Uterus (tissue), 4 donors: Measurements from ENCODE around the gene MXRA8. TPM values are rescaled to one million over a fixed set of nuclear protein-coding genes. Genes with fewer than 3 reads are reported as not detected.

ENCODE experiments used
- DNase-seq, 2 donors: peaks; one replicate each; pipeline ENCODE4 v3.0.0-alpha.2; 2019 to 2020
- H3K27ac ChIP-seq, 2 donors: fragments of 200-600 bp; sonication (generic); 1 replicate in 1 of 2; 2 replicates in 1 of 2; pipeline ENCODE4 v1.5.1; 2016 to 2018
- H3K27me3 ChIP-seq, 2 donors: fragments of 200-600 bp; sonication (generic); one replicate each; pipeline ENCODE4 v1.5.1; 2018 to 2019; ENCODE audit warnings: control low read depth in 1 of 2
- H3K36me3 ChIP-seq, 2 donors: fragments of 200-600 bp; sonication (generic); one replicate each; pipeline ENCODE4 v1.5.1; 2019; ENCODE audit warnings: control low read depth in 1 of 2
- H3K4me1 ChIP-seq, 2 donors: fragments of 200-600 bp; sonication (generic); one replicate each; pipeline ENCODE4 v1.5.1; 2018 to 2019; ENCODE audit warnings: control low read depth in 1 of 2
- H3K4me3 ChIP-seq, 2 donors: fragments of 200-600 bp; sonication (generic); 1 replicate in 1 of 2; 2 replicates in 1 of 2; pipeline ENCODE4 v1.5.1; 2018 to 2019; ENCODE audit warnings: mild to moderate bottlenecking in 1 of 2
- H3K9me3 ChIP-seq, 2 donors: fragments of 200-600 bp; sonication (generic); one replicate each; pipeline ENCODE4 v1.5.1; 2019; ENCODE audit warnings: control low read depth in 1 of 2
- POLR2A ChIP-seq, 2 donors: fragments of 450-650 bp; IDR thresholded peaks; one replicate each; pipeline ENCODE4 v1.6.1; 2016; ENCODE audit warnings: antibody characterized with exemption in 2 of 2, mild to moderate bottlenecking in 1 of 2, moderate library complexity in 1 of 2
- intact Hi-C: fragments of 100-400 bp; cut with DNase I; formaldehyde crosslinking; loops from one replicate; pipeline ENCODE4 v1.15.1; 2023; ENCODE audit warnings: low total_unique reads
- total RNA-seq, 4 donors: library from RNA; depleted of rRNA in 3 of 4; stranded (reverse); fragments of >200 nt in 3 of 4; gene quantifications; one replicate each; pipeline versions ENCODE4 v1.1.0 to v1.2.4, GENCODE V29; 2014 to 2023
- TF ChIP-seq, protein P1 (sequence below), 4 experiments: fragments of 200-600 bp in 2 of 4; fragments of 450-650 bp in 2 of 4; sonication (generic) in 2 of 4; IDR thresholded peaks; one replicate each; pipeline ENCODE4 v1.5.1; 2016 to 2019; ENCODE audit warnings: antibody characterized with exemption in 4 of 4, mild to moderate bottlenecking in 2 of 4, moderate library complexity in 1 of 4
- donor health status: DM: yes; HTN: yes; CAD: no.

MXRA8 gene
- total RNA-seq, 4 donors from 2014 or later: 86.1 to 143 (median 117) TPM

DNA sequence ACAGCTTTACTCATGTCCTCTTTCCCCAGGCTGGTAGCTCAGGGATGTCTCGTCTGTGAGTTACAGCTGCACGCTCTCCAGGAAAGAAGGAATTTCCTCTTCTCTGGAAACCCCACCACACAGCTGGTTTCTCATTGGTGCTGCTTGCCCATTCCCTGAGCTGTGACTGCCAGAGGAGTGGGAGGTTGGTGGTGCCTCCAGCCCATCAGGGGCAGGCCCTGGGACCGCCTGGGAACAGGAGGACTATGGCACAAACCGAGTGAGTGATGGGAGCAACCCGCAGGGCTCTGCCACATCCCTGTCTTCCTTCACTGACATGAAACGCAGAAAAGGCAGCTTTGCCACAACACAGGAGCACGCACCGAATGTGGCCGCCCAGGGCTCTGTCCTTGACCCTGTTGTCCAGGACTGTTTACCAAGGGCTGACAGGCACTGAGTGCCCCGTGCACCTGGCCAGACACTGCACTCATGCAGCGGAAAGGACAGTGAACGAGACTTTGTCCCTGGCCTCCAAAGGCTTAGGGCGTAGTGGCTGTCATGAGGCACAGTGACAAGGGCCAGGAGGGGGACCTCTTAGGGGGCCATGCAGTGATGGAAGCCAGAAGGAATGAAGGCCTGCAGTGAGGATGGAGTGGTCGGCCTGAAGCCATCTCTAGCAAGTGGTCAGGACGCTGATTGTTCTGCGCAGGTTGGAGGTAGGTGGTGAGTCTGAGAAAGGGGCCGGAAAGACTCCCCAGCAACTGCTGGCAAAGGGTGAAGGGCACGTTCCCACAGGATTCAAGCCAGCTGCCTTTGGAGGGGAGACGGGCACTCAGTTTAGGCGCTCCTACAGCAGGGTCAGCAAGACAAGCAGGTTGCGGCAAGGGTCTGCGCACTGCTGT lies 42.5 kb upstream of the MXRA8 start:
- no peak overlapping the region for H3K27ac ChIP-seq
- peaks cover 11 to 25% of the 10 kb centered on the region in 2 donors for H3K4me1 ChIP-seq
- no peak overlapping the region for H3K4me3 ChIP-seq
- intact Hi-C loops: no loop called here
- DNase-seq: no peak
- H3K27me3 ChIP-seq: no peaks in the 10 kb centered on the region
- H3K36me3 ChIP-seq: no peaks in the 10 kb centered on the region
- TF ChIP-seq, protein P1, sequence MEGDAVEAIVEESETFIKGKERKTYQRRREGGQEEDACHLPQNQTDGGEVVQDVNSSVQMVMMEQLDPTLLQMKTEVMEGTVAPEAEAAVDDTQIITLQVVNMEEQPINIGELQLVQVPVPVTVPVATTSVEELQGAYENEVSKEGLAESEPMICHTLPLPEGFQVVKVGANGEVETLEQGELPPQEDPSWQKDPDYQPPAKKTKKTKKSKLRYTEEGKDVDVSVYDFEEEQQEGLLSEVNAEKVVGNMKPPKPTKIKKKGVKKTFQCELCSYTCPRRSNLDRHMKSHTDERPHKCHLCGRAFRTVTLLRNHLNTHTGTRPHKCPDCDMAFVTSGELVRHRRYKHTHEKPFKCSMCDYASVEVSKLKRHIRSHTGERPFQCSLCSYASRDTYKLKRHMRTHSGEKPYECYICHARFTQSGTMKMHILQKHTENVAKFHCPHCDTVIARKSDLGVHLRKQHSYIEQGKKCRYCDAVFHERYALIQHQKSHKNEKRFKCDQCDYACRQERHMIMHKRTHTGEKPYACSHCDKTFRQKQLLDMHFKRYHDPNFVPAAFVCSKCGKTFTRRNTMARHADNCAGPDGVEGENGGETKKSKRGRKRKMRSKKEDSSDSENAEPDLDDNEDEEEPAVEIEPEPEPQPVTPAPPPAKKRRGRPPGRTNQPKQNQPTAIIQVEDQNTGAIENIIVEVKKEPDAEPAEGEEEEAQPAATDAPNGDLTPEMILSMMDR (IDR thresholded peaks at IDR 0.05): no peak
- no peak for TF ChIP-seq POLR2A (IDR thresholded peaks at IDR 0.05)
- H3K9me3 ChIP-seq: no peaks in the 10 kb centered on the region

DNA sequence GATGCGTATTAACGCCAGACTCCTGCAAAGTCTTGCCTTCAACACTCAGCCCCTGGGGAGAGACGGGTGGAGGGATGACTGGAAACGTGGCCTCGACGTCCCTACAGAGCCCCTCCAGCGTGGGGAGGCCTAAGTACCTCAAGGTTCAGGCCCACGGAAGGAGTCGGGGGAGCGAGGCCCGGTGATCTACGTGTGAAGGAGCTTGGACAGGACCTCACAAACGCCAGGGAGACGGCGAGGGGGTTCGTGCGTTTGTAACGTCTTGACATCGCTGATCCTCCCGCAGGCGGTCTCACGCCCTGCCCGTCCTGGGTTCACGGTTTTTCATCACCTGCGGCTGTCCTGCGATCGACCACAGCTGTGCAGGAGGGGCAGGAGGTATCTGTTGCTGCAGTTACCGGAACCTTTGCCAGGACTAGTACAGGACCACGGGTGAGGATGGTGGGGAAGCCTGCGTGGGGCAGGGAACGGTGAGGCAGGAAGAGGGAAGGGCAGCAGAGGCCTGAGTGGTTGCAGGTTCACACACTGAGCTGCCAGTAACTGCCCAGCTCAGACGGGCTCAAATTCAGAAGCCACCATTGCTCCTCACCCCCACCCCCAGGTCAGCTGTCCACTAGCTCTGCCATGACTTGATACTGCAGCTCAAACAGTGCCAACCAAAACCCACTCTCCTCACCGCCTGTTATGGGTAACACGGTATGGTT lies 41.7 kb upstream of the MXRA8 start:
- TF ChIP-seq POLR2A (IDR thresholded peaks at IDR 0.05): no peak
- TF ChIP-seq, protein P1 (IDR thresholded peaks at IDR 0.05): no peak
- intact Hi-C loops: no loop called here
- Histone ChIP-seq H3K9me3 (no peaks in the 10 kb centered on the region), H3K27me3 (no peaks in the 10 kb centered on the region), H3K36me3 (no peaks in the 10 kb centered on the region), H3K27ac (peak overlapping the region; percentile 75 to 85), H3K4me1 (peaks cover 6 to 18% of the 10 kb centered on the region in 2 donors), H3K4me3 (peak overlapping the region; percentile 94 to 97)
- no peak for DNase-seq

DNA sequence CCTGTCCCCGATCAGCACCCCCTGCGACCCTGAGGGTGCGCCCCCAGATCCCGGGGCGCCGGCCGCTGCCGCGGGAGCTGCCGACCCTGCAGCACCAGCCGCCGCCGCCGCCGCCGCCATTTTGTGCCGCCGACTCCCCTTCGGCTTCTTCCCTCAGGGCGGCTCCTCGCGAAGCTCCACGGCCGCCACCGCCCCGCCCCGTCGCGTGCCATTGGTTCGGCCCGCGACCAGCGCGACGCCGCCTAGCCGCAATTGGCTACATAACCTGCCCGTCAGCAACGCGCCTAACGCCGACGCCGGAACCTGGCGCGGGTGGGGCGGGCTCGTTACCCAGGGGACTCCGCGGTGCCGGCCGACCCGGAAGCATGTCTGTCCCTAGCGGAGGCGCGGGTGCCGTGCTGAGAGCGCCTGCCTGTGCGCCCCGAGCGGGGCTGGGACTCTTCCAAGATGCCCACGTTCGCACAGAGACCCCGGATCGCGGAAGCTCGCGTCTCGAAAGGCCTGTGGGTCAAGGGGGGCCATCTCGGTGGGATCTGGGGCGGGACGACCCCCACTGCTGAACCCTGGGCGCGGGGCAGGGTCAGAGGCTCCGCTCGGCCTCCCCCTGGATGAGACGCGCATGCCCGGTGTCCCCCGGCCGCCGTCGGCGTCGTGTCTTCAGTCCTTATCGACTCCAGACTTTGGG lies 41.0 kb upstream of the MXRA8 start, which contains the start of gene CCNL2:
CCNL2 (minus strand) TSS at position 149 of the 685 bp plus-strand sequence; CDS start at position 120, 29 bp downstream.
- Histone ChIP-seq H3K9me3 (no peaks in the 10 kb centered on the region), H3K27ac (peak within 1 kb of the TSS; percentile 75 to 85), H3K27me3 (no peaks in the 10 kb centered on the region), H3K36me3 (no peaks in the 10 kb centered on the region), H3K4me3 (peak within 1 kb of the TSS; percentile 94 to 97), H3K4me1 (peaks cover 6 to 18% of the 10 kb centered on the region in 2 donors)
- TF ChIP-seq, protein P1 (IDR thresholded peaks at IDR 0.05): peak; percentile 53 to 89 (median 75)
- peak; percentile 6 to 59 for TF ChIP-seq POLR2A (IDR thresholded peaks at IDR 0.05)
- intact Hi-C loops: no loop called here
- DNase-seq: peak; percentile 97 to 99

DNA sequence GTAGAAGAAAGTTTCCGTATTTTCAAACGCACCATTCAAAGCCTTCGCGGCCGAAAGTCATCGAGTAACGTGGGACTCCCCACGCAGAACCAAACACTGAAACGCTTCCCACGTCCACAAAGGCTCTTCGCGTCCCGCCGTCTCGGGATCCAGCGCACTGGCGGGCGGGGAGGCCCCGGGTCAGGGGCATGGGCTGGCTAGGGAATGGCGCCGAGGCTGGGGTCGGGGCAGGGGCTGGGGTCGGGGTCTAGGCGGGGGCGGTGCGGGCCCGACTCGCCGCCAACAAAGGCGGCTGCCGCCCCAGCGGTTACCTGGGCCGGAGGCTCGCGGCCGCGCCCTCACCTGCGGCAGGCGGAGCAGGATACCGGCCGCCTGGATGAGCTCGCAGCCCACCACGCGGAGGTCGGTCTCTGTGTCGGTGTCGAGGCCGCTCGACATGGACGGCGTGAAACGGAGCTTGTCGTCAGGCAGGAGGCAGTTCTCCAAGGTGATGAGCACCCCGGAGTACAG lies 40.4 kb upstream of the MXRA8 start:
- TF ChIP-seq POLR2A (IDR thresholded peaks at IDR 0.05): no peak
- TF ChIP-seq, protein P1 (IDR thresholded peaks at IDR 0.05): no peak
- intact Hi-C loops: no loop called here
- no peaks in the 10 kb centered on the region for H3K9me3 ChIP-seq
- peak overlapping the region; percentile 94 to 97 for H3K4me3 ChIP-seq
- H3K4me1 ChIP-seq: peaks cover 6 to 18% of the 10 kb centered on the region in 2 donors
- no peak for DNase-seq
- H3K27me3 ChIP-seq: no peaks in the 10 kb centered on the region
- no peaks in the 10 kb centered on the region for H3K36me3 ChIP-seq
- peak overlapping the region; percentile 68 to 83 for H3K27ac ChIP-seq
